HL-60 (cell line): ENCODE results near the gene ZP1.

Experiments
- DNase-seq, 2 experiments: peaks; one replicate each; pipeline ENCODE4 v3.0.0-alpha.2; 2010 to 2020; ENCODE audit warnings: low read depth in 1 of 2, low spot score in 1 of 2
- H3K27ac ChIP-seq: fragments of 250-450 bp; sonication (Bioruptor Pico); replicated peaks from 2 replicates; pipeline ENCODE4 v1.5.1; 2020; ENCODE audit warnings: mild to moderate bottlenecking, moderate library complexity
- H3K27me3 ChIP-seq: fragments of 250-450 bp; sonication (Bioruptor Pico); 2 replicates; pipeline ENCODE4 v1.5.1; 2021; ENCODE audit warnings: mild to moderate bottlenecking, moderate library complexity; ENCODE audit not compliant: insufficient read depth, poor library complexity, severe bottlenecking
- H3K4me3 ChIP-seq: replicated peaks from 2 replicates; pipeline ENCODE4 v1.5.1; 2011; ENCODE audit warnings: mild to moderate bottlenecking, control low read depth, low read length; ENCODE audit not compliant: insufficient read depth
- GABPA ChIP-seq: IDR thresholded peaks from 2 replicates; pipeline ENCODE4 v1.6.1; 2012; ENCODE audit warnings: low read depth
- POLR2AphosphoS5 ChIP-seq: IDR thresholded peaks from 2 replicates; pipeline ENCODE4 v1.6.1; 2012; ENCODE audit warnings: low read depth
- SPI1 ChIP-seq: IDR thresholded peaks from 2 replicates; pipeline ENCODE4 v1.6.1; 2012; ENCODE audit warnings: low read depth, mild to moderate bottlenecking, borderline replicate concordance
- TF ChIP-seq, protein P1 (sequence below): IDR thresholded peaks from one replicate; pipeline ENCODE4 v1.5.1; 2011; ENCODE audit warnings: low read length, control low read depth, inconsistent platforms; ENCODE audit not compliant: insufficient read depth
- TF ChIP-seq, protein P2 (sequence below): IDR thresholded peaks from 2 replicates; pipeline ENCODE4 v1.6.1; 2012; ENCODE audit warnings: low read depth; ENCODE audit not compliant: insufficient replicate concordance

The ZP1 gene

DNA sequence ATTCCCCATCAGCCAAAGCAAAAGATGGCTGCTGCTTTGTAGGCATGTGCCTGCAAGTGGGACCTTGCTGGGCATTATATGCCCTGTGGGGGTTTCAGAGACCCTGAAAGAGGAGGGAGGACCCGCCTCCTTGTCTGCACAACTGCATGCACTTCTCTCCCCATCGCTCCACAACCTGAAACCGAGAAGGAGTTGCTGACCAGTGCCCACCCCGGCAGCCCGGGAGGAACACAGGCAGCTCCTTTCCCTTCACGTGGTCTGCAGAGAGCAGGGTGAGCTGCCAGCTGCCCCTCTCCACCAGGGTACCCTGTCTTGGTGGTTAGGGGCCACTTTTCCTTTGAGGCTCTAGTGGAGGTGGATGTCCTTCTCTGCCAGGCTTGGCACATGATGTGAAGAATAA, 55.6 kb downstream of the ZP1 start:
- no peak overlapping the region for H3K4me3 ChIP-seq
- peaks cover 28% of the 10 kb centered on the region for H3K27me3 ChIP-seq
- no peak for DNase-seq
- no peak for TF ChIP-seq POLR2AphosphoS5
- no peak overlapping the region for H3K27ac ChIP-seq

DNA sequence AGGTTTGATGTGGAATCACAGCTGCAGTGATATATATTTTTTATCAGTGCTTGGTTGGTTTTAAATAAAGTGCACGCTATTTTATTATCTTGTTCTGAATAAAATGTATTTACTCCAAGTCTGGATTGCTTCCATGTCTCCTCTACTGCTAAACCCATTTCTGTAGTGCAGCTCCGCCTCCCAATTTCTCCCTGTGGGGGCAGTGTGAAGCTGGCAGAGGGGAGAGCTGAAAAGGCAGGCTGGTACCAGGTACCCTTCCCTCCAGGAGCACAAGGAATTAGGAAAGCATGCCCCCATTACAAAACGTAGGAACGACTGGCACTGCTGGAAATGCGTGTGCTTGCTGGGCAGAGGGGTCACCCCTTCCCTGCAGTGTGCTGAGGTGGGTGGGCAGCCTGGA, 56.0 kb downstream of the ZP1 start:
- no peak for DNase-seq
- Histone ChIP-seq H3K27ac (no peak overlapping the region), H3K27me3 (peaks cover 28% of the 10 kb centered on the region), H3K4me3 (no peak overlapping the region)
- TF ChIP-seq POLR2AphosphoS5 (no peak), SPI1 (no peak), GABPA (no peak)
- TF ChIP-seq, protein P1, sequence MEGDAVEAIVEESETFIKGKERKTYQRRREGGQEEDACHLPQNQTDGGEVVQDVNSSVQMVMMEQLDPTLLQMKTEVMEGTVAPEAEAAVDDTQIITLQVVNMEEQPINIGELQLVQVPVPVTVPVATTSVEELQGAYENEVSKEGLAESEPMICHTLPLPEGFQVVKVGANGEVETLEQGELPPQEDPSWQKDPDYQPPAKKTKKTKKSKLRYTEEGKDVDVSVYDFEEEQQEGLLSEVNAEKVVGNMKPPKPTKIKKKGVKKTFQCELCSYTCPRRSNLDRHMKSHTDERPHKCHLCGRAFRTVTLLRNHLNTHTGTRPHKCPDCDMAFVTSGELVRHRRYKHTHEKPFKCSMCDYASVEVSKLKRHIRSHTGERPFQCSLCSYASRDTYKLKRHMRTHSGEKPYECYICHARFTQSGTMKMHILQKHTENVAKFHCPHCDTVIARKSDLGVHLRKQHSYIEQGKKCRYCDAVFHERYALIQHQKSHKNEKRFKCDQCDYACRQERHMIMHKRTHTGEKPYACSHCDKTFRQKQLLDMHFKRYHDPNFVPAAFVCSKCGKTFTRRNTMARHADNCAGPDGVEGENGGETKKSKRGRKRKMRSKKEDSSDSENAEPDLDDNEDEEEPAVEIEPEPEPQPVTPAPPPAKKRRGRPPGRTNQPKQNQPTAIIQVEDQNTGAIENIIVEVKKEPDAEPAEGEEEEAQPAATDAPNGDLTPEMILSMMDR, result no peak
- TF ChIP-seq, protein P2, sequence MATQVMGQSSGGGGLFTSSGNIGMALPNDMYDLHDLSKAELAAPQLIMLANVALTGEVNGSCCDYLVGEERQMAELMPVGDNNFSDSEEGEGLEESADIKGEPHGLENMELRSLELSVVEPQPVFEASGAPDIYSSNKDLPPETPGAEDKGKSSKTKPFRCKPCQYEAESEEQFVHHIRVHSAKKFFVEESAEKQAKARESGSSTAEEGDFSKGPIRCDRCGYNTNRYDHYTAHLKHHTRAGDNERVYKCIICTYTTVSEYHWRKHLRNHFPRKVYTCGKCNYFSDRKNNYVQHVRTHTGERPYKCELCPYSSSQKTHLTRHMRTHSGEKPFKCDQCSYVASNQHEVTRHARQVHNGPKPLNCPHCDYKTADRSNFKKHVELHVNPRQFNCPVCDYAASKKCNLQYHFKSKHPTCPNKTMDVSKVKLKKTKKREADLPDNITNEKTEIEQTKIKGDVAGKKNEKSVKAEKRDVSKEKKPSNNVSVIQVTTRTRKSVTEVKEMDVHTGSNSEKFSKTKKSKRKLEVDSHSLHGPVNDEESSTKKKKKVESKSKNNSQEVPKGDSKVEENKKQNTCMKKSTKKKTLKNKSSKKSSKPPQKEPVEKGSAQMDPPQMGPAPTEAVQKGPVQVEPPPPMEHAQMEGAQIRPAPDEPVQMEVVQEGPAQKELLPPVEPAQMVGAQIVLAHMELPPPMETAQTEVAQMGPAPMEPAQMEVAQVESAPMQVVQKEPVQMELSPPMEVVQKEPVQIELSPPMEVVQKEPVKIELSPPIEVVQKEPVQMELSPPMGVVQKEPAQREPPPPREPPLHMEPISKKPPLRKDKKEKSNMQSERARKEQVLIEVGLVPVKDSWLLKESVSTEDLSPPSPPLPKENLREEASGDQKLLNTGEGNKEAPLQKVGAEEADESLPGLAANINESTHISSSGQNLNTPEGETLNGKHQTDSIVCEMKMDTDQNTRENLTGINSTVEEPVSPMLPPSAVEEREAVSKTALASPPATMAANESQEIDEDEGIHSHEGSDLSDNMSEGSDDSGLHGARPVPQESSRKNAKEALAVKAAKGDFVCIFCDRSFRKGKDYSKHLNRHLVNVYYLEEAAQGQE, result no peak

DNA sequence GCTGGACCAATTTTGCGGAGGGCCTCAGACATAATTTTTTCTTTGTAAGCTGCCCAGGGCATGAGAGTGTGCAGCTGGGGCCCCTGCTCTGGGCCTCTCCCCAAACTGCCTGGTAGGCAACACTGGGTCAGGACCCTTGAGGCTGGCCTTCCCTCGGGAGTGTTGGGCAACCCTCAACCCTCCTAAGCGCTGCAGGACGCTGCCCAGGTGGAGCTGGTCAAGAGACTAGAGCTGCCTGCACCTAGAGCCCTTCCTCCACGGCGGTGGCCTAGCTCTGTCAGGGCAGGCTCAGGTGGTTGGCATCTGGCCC, 56.4 kb downstream of the ZP1 start:
- Histone ChIP-seq H3K27ac (no peak overlapping the region), H3K27me3 (peaks cover 28% of the 10 kb centered on the region), H3K4me3 (no peak overlapping the region)
- DNase-seq, result no peak
- TF ChIP-seq POLR2AphosphoS5, result peak; percentile 55; the same call in 1 of the 2 replicates
- TF ChIP-seq, protein P1, result no peak

DNA sequence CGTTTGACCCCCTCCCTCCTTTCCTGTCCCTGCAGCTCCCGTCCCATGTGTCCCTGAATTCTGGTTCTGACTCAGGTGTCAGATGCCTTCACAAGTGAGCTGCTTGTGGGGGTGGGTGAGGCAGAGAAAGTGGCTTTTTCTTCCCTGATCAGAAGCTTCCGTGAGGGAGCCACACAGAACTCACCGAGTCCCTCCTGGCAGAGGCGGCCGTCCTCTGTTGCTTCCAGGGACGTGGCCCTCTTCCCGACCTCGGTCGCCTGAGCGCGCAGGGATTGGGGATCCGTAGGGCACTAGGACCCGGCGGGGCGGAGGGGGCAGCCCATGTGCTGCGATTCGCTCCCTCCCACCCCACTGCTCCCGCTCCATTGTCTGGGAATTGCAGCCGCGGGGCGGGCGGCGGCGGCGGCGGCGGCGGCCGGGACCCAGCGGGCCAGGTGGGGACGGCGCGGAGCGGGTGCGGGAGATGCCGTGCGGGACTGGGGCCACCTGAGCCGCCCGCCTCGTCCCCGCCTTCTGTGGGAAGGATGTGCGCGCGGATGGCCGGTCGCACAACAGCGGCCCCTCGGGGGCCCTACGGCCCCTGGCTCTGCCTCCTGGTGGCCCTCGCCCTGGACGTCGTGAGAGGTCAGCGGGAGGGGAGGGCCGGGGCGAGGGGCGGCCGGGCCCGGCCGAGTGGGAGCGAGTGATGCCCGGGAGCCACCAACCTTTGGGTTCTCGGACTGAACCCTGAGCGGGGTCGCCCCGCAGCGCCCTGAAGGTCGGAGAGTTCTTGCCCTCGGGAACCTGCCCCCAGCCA, 57.0 kb downstream of the ZP1 start, which contains the start of gene TMEM132A:
TMEM132A (plus strand) TSS at position 351 of the 796 bp plus-strand sequence; CDS start at position 525, 174 bp downstream.
- Histone ChIP-seq H3K4me3 (no peak within 1 kb of the TSS; the same call in 1 of the 2 replicates), H3K27ac (no peak within 1 kb of the TSS), H3K27me3 (peaks cover 28% of the 10 kb centered on the region)
- TF ChIP-seq POLR2AphosphoS5, result peak; percentile 47; the same call in 1 of the 2 replicates
- TF ChIP-seq SPI1, result no peak
- DNase-seq, result no peak
